Measurements from ENCODE around the gene UBE4A.
"Not testable (repeated sequence)": the region's sequence is repeated elsewhere in the genome, so short reads cannot be mapped to it uniquely, and the experiment has no call there.

UBE4A gene

GRCh38 chr11:118406599-118407166 lies 47.3 kb downstream of the UBE4A start:
- no peak for DNase-seq

GRCh38 chr11:118410055-118410745 lies 50.8 kb downstream of the UBE4A start:
- DNase-seq = no peak

GRCh38 chr11:118411530-118411929 lies 52.1 kb downstream of the UBE4A start:
- DNase-seq = no peak

GRCh38 chr11:118412921-118413320 lies 53.5 kb downstream of the UBE4A start:
- no peak for DNase-seq

- DNase-seq = no peak
These were observed 55.8 kb downstream of the UBE4A start for GRCh38 chr11:118415062-118415738.

GRCh38 chr11:118415739-118416068 lies 56.3 kb downstream of the UBE4A start:
- no peak for DNase-seq

GRCh38 chr11:118416900-118417299 lies 57.5 kb downstream of the UBE4A start:
- not testable (repeated sequence) for DNase-seq

- DNase-seq = no peak
These were observed 58.4 kb downstream of the UBE4A start for GRCh38 chr11:118417801-118418200.

GRCh38 chr11:118418766-118419165 lies 59.4 kb downstream of the UBE4A start:
- DNase-seq = no peak

GRCh38 chr11:118427707-118428106 lies 68.3 kb downstream of the UBE4A start:
- peak in 1 of 2 experiments; percentile 15 for DNase-seq

GRCh38 chr11:118430956-118431355 lies 71.6 kb downstream of the UBE4A start:
- peak in 1 of 2 experiments; percentile 42 for DNase-seq

GRCh38 chr11:118434123-118434552 lies 74.7 kb downstream of the UBE4A start:
- DNase-seq = peak in 1 of 2 experiments; percentile 67

GRCh38 chr11:118434553-118435289 lies 75.3 kb downstream of the UBE4A start:
- DNase-seq = peak in 1 of 2 experiments; percentile 38

- DNase-seq = peak; percentile 91 to 92
These were observed 76.0 kb downstream of the UBE4A start for GRCh38 chr11:118435290-118435892.

- DNase-seq = peak; percentile 91 to 96
These were observed 76.7 kb downstream of the UBE4A start, which contains the start of gene KMT2A for GRCh38 chr11:118435893-118436624. Gene KMT2A (plus strand): TSS chr11:118436492. CDS start chr11:118436513, 21 bp downstream.

- no peak for DNase-seq
These were observed 77.3 kb downstream of the UBE4A start for GRCh38 chr11:118436639-118437207.

GRCh38 chr11:118437208-118438125 lies 78.1 kb downstream of the UBE4A start:
- peak; percentile 18 to 47 for DNase-seq

- no peak for DNase-seq
These were observed 79.0 kb downstream of the UBE4A start for GRCh38 chr11:118438314-118438931.

- DNase-seq = no peak
These were observed 80.2 kb downstream of the UBE4A start for GRCh38 chr11:118439646-118440045.

GRCh38 chr11:118441770-118442275 lies 82.4 kb downstream of the UBE4A start:
- no peak for DNase-seq
